SK-N-SH treated with all-trans-retinoic acid at 6 μM for 48 hours (cell line): Measurements from ENCODE around the gene NOTCH2.

Experiments used
- ATAC-seq: fragments of 200-7000 bp; cut with Tn5 transposase; 3 replicates; pipeline ENCODE4 v1.9.1; 2020; ENCODE audit warnings: mild to moderate bottlenecking, moderate library complexity
- PATZ1 ChIP-seq: fragments of 250-450 bp; sonication (Bioruptor Pico); IDR thresholded peaks from 2 replicates; pipeline ENCODE4 v1.8.0; 2020; ENCODE audit warnings: mild to moderate bottlenecking, moderate library complexity, borderline replicate concordance
- RARB ChIP-seq: fragments of 250-450 bp; sonication (Bioruptor Pico); IDR thresholded peaks from 2 replicates; pipeline ENCODE4 v1.8.0; 2021; ENCODE audit warnings: mild to moderate bottlenecking, moderate library complexity
- SNAI2 ChIP-seq: fragments of 250-450 bp; sonication (Bioruptor Pico); IDR thresholded peaks from 2 replicates; pipeline ENCODE4 v1.5.0; 2020; ENCODE audit warnings: mild to moderate bottlenecking, moderate library complexity
- TOX ChIP-seq: fragments of 250-450 bp; sonication (Bioruptor Pico); IDR thresholded peaks from 2 replicates; pipeline ENCODE4 v1.8.0; 2021; ENCODE audit warnings: mild to moderate bottlenecking, moderate library complexity, borderline replicate concordance
- TSHZ2 ChIP-seq: fragments of 250-450 bp; sonication (Bioruptor Pico); IDR thresholded peaks from 2 replicates; pipeline ENCODE4 v1.5.0; 2020; ENCODE audit warnings: mild to moderate bottlenecking, moderate library complexity
- ZFP30 ChIP-seq: fragments of 450-650 bp; formaldehyde crosslinking; IDR thresholded peaks from 2 replicates; pipeline ENCODE4 v1.5.0; 2022; ENCODE audit warnings: mild to moderate bottlenecking, moderate library complexity
- ZNF565 ChIP-seq: fragments of 450-650 bp; formaldehyde crosslinking; conservative IDR thresholded peaks from 2 replicates; pipeline ENCODE4 v1.5.0; 2020; ENCODE audit warnings: low read depth, mild to moderate bottlenecking, moderate library complexity
- ZNF8 ChIP-seq: fragments of 450-650 bp; formaldehyde crosslinking; IDR thresholded peaks from 2 replicates; pipeline ENCODE4 v1.5.0; 2020; ENCODE audit warnings: mild to moderate bottlenecking, moderate library complexity

NOTCH2 gene

GRCh38 chr1:119866451-119866850 lies 203.0 kb downstream of the NOTCH2 start:
- ATAC-seq: no peak
- TF ChIP-seq TOX (CRISPR knock-in tag): no peak
- no peak for TF ChIP-seq RARB (CRISPR knock-in tag)
- TF ChIP-seq ZFP30 (CRISPR knock-in tag): no peak

DNA sequence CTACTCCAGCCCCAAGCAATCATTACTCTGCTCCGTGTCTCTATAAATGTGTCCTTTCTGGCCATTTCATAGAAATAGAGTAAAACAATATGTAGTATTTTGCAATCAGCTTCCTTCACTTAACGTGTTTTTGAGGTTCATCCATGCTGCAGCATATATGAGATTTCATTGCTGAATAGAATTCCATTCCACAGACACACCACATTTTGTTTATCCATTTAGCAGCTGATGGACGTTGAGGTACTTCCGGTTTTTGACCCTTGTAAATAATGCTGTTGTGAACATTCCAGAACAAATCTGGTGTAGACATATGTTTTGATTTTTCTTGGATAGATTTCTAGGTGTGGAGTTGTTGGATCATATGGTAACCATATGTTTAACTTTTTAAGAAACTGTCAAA lies 203.8 kb downstream of the NOTCH2 start:
- no peak for TF ChIP-seq PATZ1 (CRISPR knock-in tag)
- no peak for TF ChIP-seq ZNF565
- TF ChIP-seq SNAI2 (CRISPR knock-in tag): no peak
- ATAC-seq: no peak

- TF ChIP-seq ZNF8 (CRISPR knock-in tag) (no peak), TSHZ2 (CRISPR knock-in tag) (no peak), TOX (CRISPR knock-in tag) (no peak), RARB (CRISPR knock-in tag) (no peak)
- TF ChIP-seq, all 23 proteins: peak for 0
- ATAC-seq: no peak
Measured at GRCh38 chr1:119862276-119862675, 207.2 kb downstream of the NOTCH2 start.
